GM12801 (cell line): Measurements from ENCODE around the gene GFRA4.

Experiments
- CTCF ChIP-seq: IDR thresholded peaks from one replicate; pipeline ENCODE4 v1.5.1; 2011; ENCODE audit warnings: control low read depth; ENCODE audit not compliant: insufficient read length; ENCODE audit errors: extremely low read depth

Gene GFRA4

GRCh38 chr20:3672547-3673171, 9.5 kb upstream of the GFRA4 start:
- no peak for TF ChIP-seq CTCF

GRCh38 chr20:3671986-3672546, 8.9 kb upstream of the GFRA4 start:
- no peak for TF ChIP-seq CTCF

GRCh38 chr20:3670945-3671344, 7.7 kb upstream of the GFRA4 start:
- TF ChIP-seq CTCF: no peak

GRCh38 chr20:3670511-3670910, 7.3 kb upstream of the GFRA4 start:
- TF ChIP-seq CTCF: no peak

- no peak for TF ChIP-seq CTCF
Observed at GRCh38 chr20:3669710-3670367, 6.6 kb upstream of the GFRA4 start.

- TF ChIP-seq CTCF: no peak
Observed at GRCh38 chr20:3667434-3668037, 4.3 kb upstream of the GFRA4 start.

- no peak for TF ChIP-seq CTCF
Observed at GRCh38 chr20:3663858-3664257, 659 bp upstream of the GFRA4 start.
